Chondrocyte (in vitro differentiated cells): Measurements from ENCODE around the gene UBL3. TPM values are rescaled to one million over a fixed set of nuclear protein-coding genes. Genes with fewer than 3 reads are reported as not detected.

ENCODE experiments used
- DNase-seq: peaks from one replicate; pipeline ENCODE4 v3.0.0; 2021; ENCODE audit warnings: mixed read lengths, low spot score
- H3K27ac Mint-ChIP-seq: one replicate; pipeline ENCODE4 v1.8.0; 2021; ENCODE audit warnings: mild to moderate bottlenecking, moderate library complexity, mixed read lengths; ENCODE audit not compliant: unreplicated experiment
- H3K27me3 Mint-ChIP-seq: 2 replicates; pipeline ENCODE4 v1.8.0; 2021; ENCODE audit warnings: low read depth, mixed read lengths
- H3K36me3 Mint-ChIP-seq: 2 replicates; pipeline ENCODE4 v1.8.0; 2021; ENCODE audit warnings: low read depth, mixed read lengths
- H3K4me1 Mint-ChIP-seq: 2 replicates; pipeline ENCODE4 v1.8.0; 2021; ENCODE audit warnings: low read depth, mild to moderate bottlenecking, mixed read lengths
- H3K4me3 Mint-ChIP-seq: one replicate; pipeline ENCODE4 v1.8.0; 2021; ENCODE audit warnings: mild to moderate bottlenecking, moderate library complexity, mixed read lengths; ENCODE audit not compliant: unreplicated experiment
- H3K9me3 Mint-ChIP-seq: 2 replicates; pipeline ENCODE4 v1.8.0; 2021; ENCODE audit warnings: low read depth, mixed read lengths
- total RNA-seq: library from RNA; stranded (reverse); gene quantifications from 3 replicates; pipeline ENCODE4 v1.2.1, GENCODE V29; 2021
- TF ChIP-seq, protein P1 (sequence below): fragments of 200-600 bp; sonication (generic); IDR thresholded peaks from 2 replicates; pipeline ENCODE4 v1.5.0; 2021; ENCODE audit warnings: antibody characterized with exemption, mild to moderate bottlenecking, moderate library complexity

The UBL3 gene
- total RNA-seq, 1 donor from 2014 or later, result 21.3 TPM

- no peak for DNase-seq
These were observed 100.8 kb downstream of the UBL3 start for GRCh38 chr13:29749401-29750182.

DNA sequence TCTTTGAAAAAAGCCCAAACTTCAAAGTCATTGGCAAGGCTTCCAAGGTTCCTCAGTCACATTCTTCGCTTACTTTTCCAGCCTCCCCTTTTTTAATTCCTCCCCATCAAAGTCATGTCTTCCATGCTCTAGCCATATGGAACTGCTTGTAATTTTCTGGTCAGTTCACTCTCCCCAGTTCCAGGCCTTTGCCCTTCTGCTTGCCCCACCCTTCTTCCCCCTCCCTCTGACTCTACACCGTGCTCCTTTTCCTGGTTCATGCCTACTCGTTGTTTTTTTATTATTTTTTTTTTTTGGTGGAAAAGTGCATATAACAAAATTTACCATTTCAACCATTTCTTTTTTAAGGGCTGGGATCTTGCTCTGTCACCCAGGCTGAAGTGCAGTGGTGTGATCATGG lies 102.3 kb downstream of the UBL3 start:
- Mint-ChIP-seq H3K4me3 (no peak overlapping the region), H3K4me1 (peaks cover 18% of the 10 kb centered on the region), H3K36me3 (no peaks in the 10 kb centered on the region), H3K27me3 (no peaks in the 10 kb centered on the region), H3K27ac (no peak overlapping the region), H3K9me3 (no peaks in the 10 kb centered on the region)
- DNase-seq, result no peak
- TF ChIP-seq, protein P1, sequence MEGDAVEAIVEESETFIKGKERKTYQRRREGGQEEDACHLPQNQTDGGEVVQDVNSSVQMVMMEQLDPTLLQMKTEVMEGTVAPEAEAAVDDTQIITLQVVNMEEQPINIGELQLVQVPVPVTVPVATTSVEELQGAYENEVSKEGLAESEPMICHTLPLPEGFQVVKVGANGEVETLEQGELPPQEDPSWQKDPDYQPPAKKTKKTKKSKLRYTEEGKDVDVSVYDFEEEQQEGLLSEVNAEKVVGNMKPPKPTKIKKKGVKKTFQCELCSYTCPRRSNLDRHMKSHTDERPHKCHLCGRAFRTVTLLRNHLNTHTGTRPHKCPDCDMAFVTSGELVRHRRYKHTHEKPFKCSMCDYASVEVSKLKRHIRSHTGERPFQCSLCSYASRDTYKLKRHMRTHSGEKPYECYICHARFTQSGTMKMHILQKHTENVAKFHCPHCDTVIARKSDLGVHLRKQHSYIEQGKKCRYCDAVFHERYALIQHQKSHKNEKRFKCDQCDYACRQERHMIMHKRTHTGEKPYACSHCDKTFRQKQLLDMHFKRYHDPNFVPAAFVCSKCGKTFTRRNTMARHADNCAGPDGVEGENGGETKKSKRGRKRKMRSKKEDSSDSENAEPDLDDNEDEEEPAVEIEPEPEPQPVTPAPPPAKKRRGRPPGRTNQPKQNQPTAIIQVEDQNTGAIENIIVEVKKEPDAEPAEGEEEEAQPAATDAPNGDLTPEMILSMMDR, result no peak

More at GRCh38 chr13:29749401-29750182, 100.8 kb downstream of the UBL3 start:
- peak overlapping the region; percentile 78 for H3K27ac Mint-ChIP-seq
- TF ChIP-seq, protein P1, result no peak
- H3K4me3 Mint-ChIP-seq, result no peak overlapping the region
- H3K36me3 Mint-ChIP-seq, result no peaks in the 10 kb centered on the region
- H3K9me3 Mint-ChIP-seq, result no peaks in the 10 kb centered on the region
- H3K27me3 Mint-ChIP-seq, result no peaks in the 10 kb centered on the region
- peaks cover 17% of the 10 kb centered on the region for H3K4me1 Mint-ChIP-seq

DNA sequence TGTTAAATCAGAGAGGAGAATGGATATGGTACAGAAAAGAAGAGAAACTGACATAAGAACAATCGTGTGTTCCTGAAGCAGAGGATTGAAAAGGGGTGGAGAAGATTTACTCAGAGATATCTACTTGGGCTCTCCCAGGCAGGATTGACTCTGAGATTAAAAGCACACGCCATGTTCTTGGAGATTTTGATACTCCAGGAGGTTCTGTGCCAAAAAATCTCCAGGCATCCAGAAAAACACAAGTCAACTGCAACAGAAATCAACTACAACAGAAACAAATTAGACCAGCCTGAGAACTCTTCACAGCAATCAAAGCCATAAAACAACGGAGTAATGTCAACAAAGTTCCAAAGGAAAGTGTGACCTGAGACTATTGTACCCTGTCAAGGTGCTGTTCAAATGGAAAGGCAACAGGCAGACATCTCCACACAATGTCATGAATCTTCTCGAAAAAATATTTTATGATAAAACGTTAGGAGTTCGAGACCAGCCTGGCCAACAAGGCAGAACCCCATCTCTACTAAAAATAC lies 104.2 kb downstream of the UBL3 start:
- H3K27ac Mint-ChIP-seq, result no peak overlapping the region
- TF ChIP-seq, protein P1, result no peak
- H3K4me3 Mint-ChIP-seq, result no peak overlapping the region
- no peaks in the 10 kb centered on the region for H3K27me3 Mint-ChIP-seq
- DNase-seq, result no peak
- H3K4me1 Mint-ChIP-seq, result peaks cover 25% of the 10 kb centered on the region
- H3K9me3 Mint-ChIP-seq, result no peaks in the 10 kb centered on the region
- no peaks in the 10 kb centered on the region for H3K36me3 Mint-ChIP-seq

DNA sequence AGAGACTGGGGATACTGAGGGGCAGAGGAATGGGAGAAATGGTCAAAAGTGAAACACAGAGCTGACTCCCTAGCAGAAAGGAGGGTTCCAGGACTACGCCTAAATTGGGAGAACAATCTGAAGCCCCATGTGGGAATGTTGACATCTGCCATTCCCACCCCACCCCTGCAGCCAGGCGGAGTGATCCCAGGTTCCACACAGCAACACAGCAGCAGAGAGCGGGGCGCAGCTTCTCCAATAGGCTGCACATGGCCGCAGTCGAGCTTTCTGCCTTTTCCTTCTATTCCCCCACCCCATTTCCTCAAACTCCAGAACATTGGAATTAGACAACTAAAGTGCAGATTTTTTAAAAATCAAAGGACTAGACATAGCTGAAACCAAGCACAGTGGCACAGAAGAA lies 104.7 kb downstream of the UBL3 start:
- no peak for DNase-seq
- no peak overlapping the region for H3K27ac Mint-ChIP-seq
- TF ChIP-seq, protein P1, result no peak
- H3K27me3 Mint-ChIP-seq, result no peaks in the 10 kb centered on the region
- H3K9me3 Mint-ChIP-seq, result no peaks in the 10 kb centered on the region
- no peaks in the 10 kb centered on the region for H3K36me3 Mint-ChIP-seq
- H3K4me3 Mint-ChIP-seq, result no peak overlapping the region
- H3K4me1 Mint-ChIP-seq, result peaks cover 26% of the 10 kb centered on the region

GRCh38 chr13:29743201-29743786 lies 107.1 kb downstream of the UBL3 start:
- TF ChIP-seq, protein P1, result no peak

More at GRCh38 chr13:29743201-29743786, 107.1 kb downstream of the UBL3 start:
- H3K27ac Mint-ChIP-seq, result peak overlapping the region; percentile 68
- DNase-seq, result no peak
- no peaks in the 10 kb centered on the region for H3K27me3 Mint-ChIP-seq
- H3K9me3 Mint-ChIP-seq, result no peaks in the 10 kb centered on the region
- no peak overlapping the region for H3K4me3 Mint-ChIP-seq
- H3K36me3 Mint-ChIP-seq, result no peaks in the 10 kb centered on the region
- H3K4me1 Mint-ChIP-seq, result peaks cover 19% of the 10 kb centered on the region
